Posterior vena cava (tissue), 2 donors: ENCODE measurements around the gene TRAF3. TPM values are rescaled to one million over a fixed set of nuclear protein-coding genes. Genes with fewer than 3 reads are reported as not detected.
"Not testable (repeated sequence)": the region's sequence is repeated elsewhere in the genome, so short reads cannot be mapped to it uniquely, and the experiment has no call there.

ENCODE experiments used
- DNase-seq: peaks from one replicate; pipeline ENCODE4 v3.0.0-alpha.2; 2020; ENCODE audit warnings: low spot score
- intact Hi-C, 2 donors: fragments of 100-400 bp; cut with DNase I; formaldehyde crosslinking; loops; one replicate each; pipeline versions ENCODE4 v1.14.1 to v1.14.2; 2022 to 2023
- total RNA-seq, 2 donors: library from RNA; stranded (reverse); fragmentation: NEBNext Ultra II Directional; extraction: Animal tissue kit (Norgen Biotek cat#: 25700); gene quantifications; one replicate each; pipeline ENCODE4 v1.2.1, GENCODE V29; 2021
- donor health status: DM: yes; HTN: yes; CAD: no.
- donor health status: DM: yes; HTN: yes; CAD: no.

Gene TRAF3
- total RNA-seq, 2 donors from 2014 or later = 17.8 to 28.0 TPM

GRCh38 chr14:102821252-102821651 lies 44.0 kb downstream of the TRAF3 start:
- intact Hi-C loops = no loop called here
- DNase-seq = no peak

- intact Hi-C loops = no loop called here
- DNase-seq = no peak
Measured at GRCh38 chr14:102822311-102822863, 45.1 kb downstream of the TRAF3 start.

GRCh38 chr14:102822887-102823286 lies 45.6 kb downstream of the TRAF3 start:
- DNase-seq, intact Hi-C loops: not testable (repeated sequence)

- intact Hi-C loops = no loop called here
- no peak for DNase-seq
Measured at GRCh38 chr14:102823546-102823945, 46.3 kb downstream of the TRAF3 start.

- intact Hi-C loops = no loop called here
- no peak for DNase-seq
Measured at GRCh38 chr14:102824832-102825231, 47.6 kb downstream of the TRAF3 start.

- no peak for DNase-seq
Measured at GRCh38 chr14:102825307-102826095, 48.3 kb downstream of the TRAF3 start.

GRCh38 chr14:102826161-102826560 lies 48.9 kb downstream of the TRAF3 start:
- intact Hi-C loops = no loop called here

More at GRCh38 chr14:102825307-102826095, 48.3 kb downstream of the TRAF3 start:
- intact Hi-C loops = no loop called here

GRCh38 chr14:102826751-102827675 lies 49.8 kb downstream of the TRAF3 start:
- no peak for DNase-seq
- intact Hi-C loops = no loop called here

More at GRCh38 chr14:102826161-102826560, 48.9 kb downstream of the TRAF3 start:
- DNase-seq = no peak

GRCh38 chr14:102827716-102828115 lies 50.5 kb downstream of the TRAF3 start:
- no peak for DNase-seq
- intact Hi-C loops = no loop called here

GRCh38 chr14:102828151-102828550 lies 50.9 kb downstream of the TRAF3 start:
- no peak for DNase-seq
- intact Hi-C loops = no loop called here

- no peak for DNase-seq
- intact Hi-C loops = no loop called here
Measured at GRCh38 chr14:102829016-102829548, 51.8 kb downstream of the TRAF3 start.

- intact Hi-C loops = no loop called here
- no peak for DNase-seq
Measured at GRCh38 chr14:102830474-102831045, 53.3 kb downstream of the TRAF3 start.

- DNase-seq = no peak
- intact Hi-C loops = no loop called here
Measured at GRCh38 chr14:102831163-102831804, 54.0 kb downstream of the TRAF3 start.

GRCh38 chr14:102833341-102833740 lies 56.1 kb downstream of the TRAF3 start:
- no peak for DNase-seq
- intact Hi-C loops = loop anchor here in 1 of 2 donors (2.0 kb wide), 1 partner anchor 57 kb away; the partner anchor contains the start of gene TRAF3

GRCh38 chr14:102833991-102834390 lies 56.7 kb downstream of the TRAF3 start:
- DNase-seq = no peak
- intact Hi-C loops = loop anchor here in 1 of 2 donors (2.0 kb wide), 1 partner anchor 57 kb away; the partner anchor contains the start of gene TRAF3

- no peak for DNase-seq
- intact Hi-C loops = no loop called here
Measured at GRCh38 chr14:102835959-102836358, 58.7 kb downstream of the TRAF3 start.

- DNase-seq, intact Hi-C loops: not testable (repeated sequence)
Measured at GRCh38 chr14:102837120-102837519, 59.9 kb downstream of the TRAF3 start.

- no peak for DNase-seq
- intact Hi-C loops = no loop called here
Measured at GRCh38 chr14:102838501-102838900, 61.3 kb downstream of the TRAF3 start.

GRCh38 chr14:102840115-102840514 lies 62.9 kb downstream of the TRAF3 start:
- DNase-seq = no peak
- intact Hi-C loops = no loop called here
